ENCODE results near the gene DPEP1. TPM values are rescaled to one million over a fixed set of nuclear protein-coding genes. Genes with fewer than 3 reads are reported as not detected.
A peak's percentile ranks its signal among the peaks of the same experiment; 100 is the strongest.
"Not testable (repeated sequence)": the region's sequence is repeated elsewhere in the genome, so short reads cannot be mapped to it uniquely, and the experiment has no call there.

DPEP1 gene
- total RNA-seq, 1 donor: under 0.01 TPM

DNA sequence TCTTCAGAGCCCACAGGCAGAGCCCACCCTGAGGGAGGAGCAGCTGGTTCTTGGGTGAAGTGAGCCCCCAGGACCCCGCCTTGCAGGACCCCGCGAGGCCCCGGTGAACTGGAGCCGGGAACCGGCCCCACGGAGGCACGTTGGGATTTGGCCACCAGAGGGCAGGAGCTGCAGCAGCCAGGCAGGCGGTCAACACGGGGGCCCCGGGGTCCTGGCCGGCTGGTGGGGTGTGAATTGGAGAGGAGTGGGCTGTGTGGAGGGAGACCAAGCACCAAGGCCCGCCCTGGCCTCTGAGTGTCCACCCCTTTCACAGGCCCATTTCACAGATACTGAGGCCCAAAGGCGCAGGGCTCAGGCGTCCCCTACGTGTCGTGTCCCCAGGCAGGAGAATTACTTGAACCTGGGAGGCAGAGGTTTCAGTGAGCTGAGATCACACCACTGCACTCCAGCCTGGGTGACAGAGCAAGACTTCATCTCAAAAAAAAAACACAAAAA, 2.2 kb downstream of the DPEP1 start:
- peak in 2 of 3 donors; percentile 24 to 29 for DNase-seq (ENCODE audit: low read depth in 2 of 3, low spot score in 2 of 3)

GRCh38 chr16:89616623-89617022, 3.2 kb downstream of the DPEP1 start:
- no peak for DNase-seq (ENCODE audit: low read depth in 2 of 3, low spot score in 2 of 3)

GRCh38 chr16:89617036-89617435, 3.6 kb downstream of the DPEP1 start:
- DNase-seq (ENCODE audit: low read depth in 2 of 3, low spot score in 2 of 3): no peak

GRCh38 chr16:89618109-89618998, 4.9 kb downstream of the DPEP1 start:
- no peak for DNase-seq (ENCODE audit: low read depth in 2 of 3, low spot score in 2 of 3)

GRCh38 chr16:89619840-89620239, 6.4 kb downstream of the DPEP1 start:
- no peak for DNase-seq (ENCODE audit: low read depth in 2 of 3, low spot score in 2 of 3)

DNA sequence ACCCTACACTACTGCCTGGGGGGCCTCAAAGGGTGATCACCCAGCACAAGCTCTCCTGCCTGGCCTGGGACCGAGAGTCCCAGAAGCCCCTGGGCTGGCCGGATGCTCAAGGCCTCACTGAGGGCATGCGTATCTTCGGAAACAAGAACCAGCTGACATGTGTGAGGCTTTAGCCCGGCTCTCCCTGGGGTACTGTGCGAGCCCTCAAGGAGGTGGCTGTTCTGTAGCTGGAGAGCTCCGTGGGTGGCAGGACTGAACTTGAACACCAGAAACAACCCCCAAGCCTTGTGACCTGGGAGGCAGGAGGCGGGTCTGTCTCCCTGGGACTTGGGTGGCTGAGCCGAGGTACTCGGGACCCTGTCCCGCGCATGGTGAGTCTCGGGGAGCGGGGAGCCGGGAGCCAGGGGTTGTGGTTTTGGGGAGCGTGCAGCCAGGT, 7.0 kb downstream of the DPEP1 start:
- DNase-seq (ENCODE audit: low read depth in 2 of 3, low spot score in 2 of 3): no peak

DNA sequence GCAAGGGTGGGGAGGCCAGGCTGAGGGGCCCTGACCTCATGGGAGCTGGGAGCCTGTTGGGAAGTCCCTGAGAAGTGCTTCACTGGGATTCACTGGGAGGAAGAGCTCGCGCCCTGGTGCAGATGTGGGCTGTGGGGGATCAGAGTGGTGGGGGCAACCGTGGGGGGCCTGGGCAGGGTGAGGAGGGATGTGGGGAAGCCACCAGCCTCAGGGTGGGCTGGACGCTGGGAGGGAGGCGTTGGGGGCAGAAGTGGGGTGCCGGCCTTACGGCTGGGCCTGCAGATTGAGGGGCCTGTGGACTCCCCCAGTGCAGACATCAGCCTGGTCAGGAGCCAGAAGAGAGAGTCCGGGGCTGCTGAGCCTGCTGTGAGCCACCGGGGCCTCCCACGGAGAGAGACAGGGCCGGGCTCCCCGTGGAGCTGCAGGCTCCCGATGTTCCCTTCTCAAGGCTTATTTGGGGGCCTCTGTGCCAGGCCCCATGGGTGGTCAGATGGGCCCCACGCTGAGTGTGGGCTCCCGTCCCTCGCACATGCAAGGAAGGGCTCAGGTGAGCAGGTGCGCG, 7.8 kb downstream of the DPEP1 start:
- no peak for DNase-seq (ENCODE audit: low read depth in 2 of 3, low spot score in 2 of 3)

GRCh38 chr16:89621698-89622409, 8.4 kb downstream of the DPEP1 start:
- DNase-seq (ENCODE audit: low read depth in 2 of 3, low spot score in 2 of 3): no peak

GRCh38 chr16:89623511-89624261, 10.2 kb downstream of the DPEP1 start:
- DNase-seq (ENCODE audit: low read depth in 2 of 3, low spot score in 2 of 3): no peak

GRCh38 chr16:89624777-89625761, 11.6 kb downstream of the DPEP1 start:
- no peak for DNase-seq (ENCODE audit: low read depth in 2 of 3, low spot score in 2 of 3)

DNA sequence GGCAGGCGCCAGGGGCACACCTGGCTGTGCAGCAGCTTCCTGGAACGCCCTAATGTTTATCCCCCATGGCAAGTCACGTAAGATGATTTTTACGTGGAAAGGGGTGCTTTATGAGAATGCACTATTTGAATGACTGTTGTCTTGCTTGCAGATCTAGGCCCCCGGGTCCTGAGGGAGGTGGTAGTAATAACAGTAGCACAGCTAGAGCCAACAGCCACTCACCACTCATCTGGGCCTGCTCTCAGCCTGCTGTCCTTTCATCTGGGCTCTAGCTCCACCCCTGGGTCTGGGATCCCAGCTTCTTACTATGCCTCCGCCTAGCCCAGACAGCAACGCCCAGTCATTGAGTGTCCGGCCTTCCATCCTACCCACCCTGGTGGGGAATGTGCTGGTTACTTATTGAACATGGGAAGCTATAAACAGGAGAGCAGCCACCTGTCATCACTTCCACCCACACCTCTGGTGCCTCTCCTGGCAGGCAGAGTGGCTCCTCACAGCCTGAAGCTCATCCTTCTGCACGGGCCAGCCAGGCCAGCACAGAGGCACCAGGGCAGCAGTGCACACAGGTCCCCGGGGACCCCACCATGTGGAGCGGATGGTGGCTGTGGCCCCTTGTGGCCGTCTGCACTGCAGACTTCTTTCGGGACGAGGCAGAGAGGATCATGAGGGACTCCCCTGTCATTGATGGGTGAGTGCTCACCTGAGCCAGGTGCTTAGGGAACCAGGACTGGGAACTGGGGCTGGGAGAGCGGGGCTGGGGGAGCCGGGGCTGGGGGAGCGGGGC, 16.6 kb downstream of the DPEP1 start:
- no peak for DNase-seq (ENCODE audit: low read depth in 2 of 3, low spot score in 2 of 3)

- DNase-seq (ENCODE audit: low read depth in 2 of 3, low spot score in 2 of 3): no peak
Observed at GRCh38 chr16:89633064-89633631, 19.7 kb downstream of the DPEP1 start.

DNA sequence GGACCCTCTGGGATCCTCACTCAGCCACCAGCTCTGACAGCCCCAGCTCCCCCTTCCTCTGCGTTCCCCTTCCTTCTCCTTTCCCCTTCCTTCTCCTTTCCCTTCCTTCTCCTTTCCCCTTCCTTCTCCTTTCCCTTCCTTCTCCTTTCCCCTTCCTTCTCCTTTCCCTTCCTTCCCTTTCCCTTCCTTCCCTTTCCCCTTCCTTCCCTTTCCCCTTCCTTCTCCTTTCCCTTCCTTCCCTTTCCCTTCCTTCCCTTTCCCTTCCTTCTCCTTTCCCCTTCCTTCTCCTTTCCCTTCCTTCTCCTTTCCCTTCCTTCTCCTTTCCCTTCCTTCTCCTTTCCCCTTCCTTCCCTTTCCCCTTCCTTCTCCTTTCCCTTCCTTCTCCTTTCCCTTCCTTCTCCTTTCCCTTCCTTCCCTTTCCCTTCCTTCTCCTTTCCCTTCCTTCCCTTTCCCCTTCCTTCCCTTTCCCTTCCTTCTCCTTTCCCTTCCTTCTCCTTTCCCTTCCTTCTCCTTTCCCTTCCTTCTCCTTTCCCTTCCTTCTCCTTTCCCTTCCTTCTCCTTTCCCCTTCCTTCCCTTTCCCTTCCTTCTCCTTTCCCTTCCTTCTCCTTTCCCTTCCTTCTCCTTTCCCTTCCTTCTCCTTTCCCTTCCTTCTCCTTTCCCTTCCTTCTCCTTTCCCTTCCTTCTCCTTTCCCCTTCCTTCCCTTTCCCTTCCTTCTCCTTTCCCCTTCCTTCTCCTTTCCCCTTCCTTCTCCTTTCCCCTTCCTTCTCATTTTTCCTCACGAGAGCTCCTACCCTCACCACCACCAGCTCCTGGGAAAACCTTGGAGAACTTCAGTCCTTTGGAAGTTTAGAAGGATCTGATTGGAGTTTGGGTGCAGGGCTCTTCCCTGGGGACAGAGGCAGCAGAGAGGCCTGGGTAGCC, 21.3 kb downstream of the DPEP1 start:
- DNase-seq (ENCODE audit: low read depth in 2 of 3, low spot score in 2 of 3): not testable (repeated sequence)

GRCh38 chr16:89636663-89637062, 23.2 kb downstream of the DPEP1 start:
- DNase-seq (ENCODE audit: low read depth in 2 of 3, low spot score in 2 of 3): no peak

DNA sequence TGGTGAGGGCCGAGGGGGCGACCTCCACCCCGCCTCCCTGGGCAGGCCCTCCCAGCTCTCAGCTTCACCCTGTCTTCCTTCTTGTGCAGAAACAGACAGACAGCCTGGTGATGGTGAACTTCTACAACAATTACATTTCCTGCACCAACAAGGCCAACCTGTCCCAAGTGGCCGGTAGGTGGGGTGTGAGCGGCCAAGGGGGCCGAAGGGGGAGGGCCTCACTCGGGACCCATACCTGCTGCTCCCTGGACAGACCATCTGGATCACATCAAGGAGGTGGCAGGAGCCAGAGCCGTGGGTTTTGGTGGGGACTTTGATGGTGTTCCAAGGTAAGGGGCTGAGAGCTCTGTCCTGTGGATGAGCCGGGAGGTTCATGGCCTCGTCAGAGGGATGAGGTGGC, 23.9 kb downstream of the DPEP1 start:
- DNase-seq (ENCODE audit: low read depth in 2 of 3, low spot score in 2 of 3): no peak

DNA sequence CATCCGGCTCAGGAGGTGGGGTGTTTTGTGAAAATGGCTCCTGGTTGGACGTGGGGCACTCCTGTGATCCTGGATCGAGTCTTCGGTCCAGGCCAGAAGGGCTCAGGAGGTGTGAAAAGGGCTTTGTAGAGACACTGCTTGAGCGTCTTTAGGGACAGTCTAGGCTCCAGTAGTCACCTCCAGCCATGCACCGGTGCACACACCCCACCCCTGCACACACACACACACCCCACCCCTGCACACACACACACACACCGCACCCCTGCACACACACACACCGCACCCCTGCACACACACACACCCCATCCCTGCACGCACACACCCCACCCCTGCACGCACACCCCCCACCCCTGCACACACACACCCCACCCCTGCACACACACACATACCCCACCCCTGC, 25.0 kb downstream of the DPEP1 start:
- no peak for DNase-seq (ENCODE audit: low read depth in 2 of 3, low spot score in 2 of 3)

- DNase-seq (ENCODE audit: low read depth in 2 of 3, low spot score in 2 of 3): no peak
Observed at GRCh38 chr16:89639385-89639784, 25.9 kb downstream of the DPEP1 start.

Measured in hematopoietic multipotent progenitor cell (in vitro differentiated cells).